ENCODE measurements around the gene DNM3. TPM values are rescaled to one million over a fixed set of nuclear protein-coding genes. Genes with fewer than 3 reads are reported as not detected.

Gene DNM3
- total and polyA plus RNA-seq, 10 of the 15 experiments (the other 5 are each of a cell fraction or from before 2014, with no cell fraction given): 0.03 to 1.5 (median 0.08) TPM; not detected in 3

DNA sequence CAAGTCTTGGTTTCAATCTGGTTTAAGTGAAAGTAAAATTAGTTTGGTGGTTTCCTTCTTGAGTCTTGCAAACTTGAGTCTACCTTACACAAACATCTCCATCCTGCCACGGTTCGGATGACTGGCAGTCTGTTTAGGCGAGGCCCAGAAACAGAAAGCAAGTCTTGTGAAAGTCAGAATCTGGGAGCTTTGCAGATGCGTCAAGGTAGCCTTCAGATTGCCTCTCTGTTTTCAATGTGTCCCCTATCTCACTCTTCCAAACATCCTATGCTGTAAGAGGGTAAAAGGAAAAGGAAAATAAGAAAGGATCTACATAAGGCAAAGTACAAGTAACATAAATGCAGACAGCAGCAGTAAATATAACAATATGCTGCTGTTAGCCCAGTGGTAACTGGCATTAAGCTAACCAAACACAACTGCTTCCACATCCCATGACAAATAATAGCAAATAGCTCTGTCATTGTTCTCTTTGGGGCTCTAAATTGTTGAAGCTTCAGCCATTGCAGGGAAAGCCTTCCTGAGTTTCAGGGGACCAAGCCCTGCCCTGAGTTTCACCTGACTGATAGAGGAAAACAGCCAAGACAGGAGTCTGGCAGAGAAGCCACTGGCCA lies 552.9 kb downstream of the DNM3 start (continued):
- TF ChIP-seq, protein P1, sequence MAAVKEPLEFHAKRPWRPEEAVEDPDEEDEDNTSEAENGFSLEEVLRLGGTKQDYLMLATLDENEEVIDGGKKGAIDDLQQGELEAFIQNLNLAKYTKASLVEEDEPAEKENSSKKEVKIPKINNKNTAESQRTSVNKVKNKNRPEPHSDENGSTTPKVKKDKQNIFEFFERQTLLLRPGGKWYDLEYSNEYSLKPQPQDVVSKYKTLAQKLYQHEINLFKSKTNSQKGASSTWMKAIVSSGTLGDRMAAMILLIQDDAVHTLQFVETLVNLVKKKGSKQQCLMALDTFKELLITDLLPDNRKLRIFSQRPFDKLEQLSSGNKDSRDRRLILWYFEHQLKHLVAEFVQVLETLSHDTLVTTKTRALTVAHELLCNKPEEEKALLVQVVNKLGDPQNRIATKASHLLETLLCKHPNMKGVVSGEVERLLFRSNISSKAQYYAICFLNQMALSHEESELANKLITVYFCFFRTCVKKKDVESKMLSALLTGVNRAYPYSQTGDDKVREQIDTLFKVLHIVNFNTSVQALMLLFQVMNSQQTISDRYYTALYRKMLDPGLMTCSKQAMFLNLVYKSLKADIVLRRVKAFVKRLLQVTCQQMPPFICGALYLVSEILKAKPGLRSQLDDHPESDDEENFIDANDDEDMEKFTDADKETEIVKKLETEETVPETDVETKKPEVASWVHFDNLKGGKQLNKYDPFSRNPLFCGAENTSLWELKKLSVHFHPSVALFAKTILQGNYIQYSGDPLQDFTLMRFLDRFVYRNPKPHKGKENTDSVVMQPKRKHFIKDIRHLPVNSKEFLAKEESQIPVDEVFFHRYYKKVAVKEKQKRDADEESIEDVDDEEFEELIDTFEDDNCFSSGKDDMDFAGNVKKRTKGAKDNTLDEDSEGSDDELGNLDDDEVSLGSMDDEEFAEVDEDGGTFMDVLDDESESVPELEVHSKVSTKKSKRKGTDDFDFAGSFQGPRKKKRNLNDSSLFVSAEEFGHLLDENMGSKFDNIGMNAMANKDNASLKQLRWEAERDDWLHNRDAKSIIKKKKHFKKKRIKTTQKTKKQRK (IDR thresholded peaks at IDR 0.05; ENCODE audit: low read depth, low read length): no peak
- TF ChIP-seq HDGF (IDR thresholded peaks at IDR 0.05): no peak

DNA sequence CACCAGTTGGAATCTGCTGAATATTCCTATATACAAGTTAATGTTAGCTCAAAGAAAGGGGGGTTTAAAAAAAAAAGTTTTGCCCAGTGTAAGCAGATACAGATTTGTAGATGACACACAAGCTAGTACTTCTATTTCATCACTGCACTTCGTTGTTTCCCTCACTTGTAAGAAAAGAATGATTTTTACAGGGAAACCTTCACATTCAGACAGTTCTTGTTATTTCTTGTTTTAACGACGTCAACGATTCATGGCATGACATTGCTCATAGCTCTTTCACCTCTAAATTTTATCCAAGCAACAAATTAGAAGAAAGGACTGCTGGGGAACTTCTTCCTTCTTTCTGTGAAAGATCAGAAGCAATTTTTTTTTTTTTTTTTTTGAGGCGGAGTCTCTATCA lies 553.5 kb downstream of the DNM3 start:
- Histone ChIP-seq H3K27me3 (replicated peaks in 1 of 2; ENCODE audit: control insufficient read depth in 2 of 2, insufficient read depth in 2 of 2, low read length in 1 of 2) (no peaks in the 10 kb centered on the region), H3K4me2 (ENCODE audit: control insufficient read depth, insufficient read depth) (peak overlapping the region; percentile 78; the same call in 1 of the 2 replicates), H3K4me1 (ENCODE audit: control insufficient read depth, insufficient read depth, low read length) (peaks cover 87% of the 10 kb centered on the region), H2AFZ (ENCODE audit: control insufficient read depth, low read depth, low read length) (no peak overlapping the region), H3K79me2 (ENCODE audit: control insufficient read depth, insufficient read depth, low read length) (no peaks in the 10 kb centered on the region), H3K9ac (ENCODE audit: control insufficient read depth, insufficient read depth, low read length) (peak overlapping the region; percentile 63; the same call in 1 of the 2 replicates), H3K27ac (ENCODE audit: control insufficient read depth, insufficient read depth) (peak overlapping the region; percentile 98), H3K36me3 (ENCODE audit: control insufficient read depth in 2 of 2, insufficient read depth in 2 of 2, low read length in 1 of 2) (no peaks in the 10 kb centered on the region), H4K20me1 (ENCODE audit: control insufficient read depth, insufficient read depth) (no peaks in the 10 kb centered on the region), H3K9me3 (replicated peaks; ENCODE audit: control insufficient read depth, insufficient read depth, low read length) (no peaks in the 10 kb centered on the region; the same call in 2 of the 3 replicates), H3K4me3 (no peak overlapping the region)
- WGBS (ENCODE audit: insufficient coverage, insufficient replicate concordance, low lambda C conversion rate, missing lambda C conversion rate): 78% methylated on average over 4 of the region's 5 CpGs
- POLR2A ChIA-PET: interaction anchor here (0.8 to 8.1 kb wide), 6 partner anchors 14 to 56 kb away, joined by 3 to 73 read pairs (median 10); no protein-coding TSS in a partner anchor
- RAD21 ChIA-PET (ENCODE audit: unreplicated experiment): interaction anchor here (0.6 to 15.1 kb wide), 17 partner anchors 9 to 391 kb away, joined by 3 to 394 read pairs (median 4); no protein-coding TSS in a partner anchor
- intact Hi-C loops (cut with micrococcal nuclease; ENCODE audit: unreplicated experiment): loop anchor here (1.0 to 5.0 kb wide), 2 partner anchors 37 to 123 kb away; no protein-coding TSS in a partner anchor
- BruUV-seq (replicated peaks): no TSS peak
- CTCF ChIA-PET: interaction anchor here (0.6 to 12.4 kb wide), 16 partner anchors 13 to 393 kb away, joined by 3 to 153 read pairs (median 3); partner anchors contain the start of gene PIGC
- ATAC-seq (no peak), FAIRE-seq (no peak), DNase-seq (ENCODE audit: low read depth, low spot score) (no peak)
- in situ Hi-C loops (cut with MboI): loop anchor here (5.0 kb wide), 3 partner anchors 53 to 308 kb away; no protein-coding TSS in a partner anchor
- SMC1A ChIA-PET (ENCODE audit: uncharacterized antibody, unreplicated experiment): interaction anchor here (0.6 to 16.5 kb wide), 20 partner anchors 16 to 1338 kb away, joined by 3 to 458 read pairs (median 4); no protein-coding TSS in a partner anchor
- TF ChIP-seq PML (IDR thresholded peaks at IDR 0.05; ENCODE audit: low read length) (no peak), MTA2 (IDR thresholded peaks at IDR 0.05; ENCODE audit: low read depth) (no peak), NRF1 (conservative IDR thresholded peaks at IDR 0.05; ENCODE audit: low read depth, low read length) (no peak), ZSCAN29 (IDR thresholded peaks at IDR 0.05) (no peak), ETV6 (conservative IDR thresholded peaks at IDR 0.05 in 1 of 2, IDR thresholded peaks at IDR 0.05 in 1 of 2; ENCODE audit: borderline replicate concordance in 1 of 2, low read depth in 1 of 2) (no peak), YBX1 (IDR thresholded peaks at IDR 0.05) (no peak), BCL11A (IDR thresholded peaks at IDR 0.05; ENCODE audit: low read depth, low read length) (no peak)
- TF ChIP-seq, protein P2, sequence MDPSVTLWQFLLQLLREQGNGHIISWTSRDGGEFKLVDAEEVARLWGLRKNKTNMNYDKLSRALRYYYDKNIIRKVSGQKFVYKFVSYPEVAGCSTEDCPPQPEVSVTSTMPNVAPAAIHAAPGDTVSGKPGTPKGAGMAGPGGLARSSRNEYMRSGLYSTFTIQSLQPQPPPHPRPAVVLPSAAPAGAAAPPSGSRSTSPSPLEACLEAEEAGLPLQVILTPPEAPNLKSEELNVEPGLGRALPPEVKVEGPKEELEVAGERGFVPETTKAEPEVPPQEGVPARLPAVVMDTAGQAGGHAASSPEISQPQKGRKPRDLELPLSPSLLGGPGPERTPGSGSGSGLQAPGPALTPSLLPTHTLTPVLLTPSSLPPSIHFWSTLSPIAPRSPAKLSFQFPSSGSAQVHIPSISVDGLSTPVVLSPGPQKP (IDR thresholded peaks at IDR 0.05; ENCODE audit: low read depth, low read length): no peak
- TF ChIP-seq, protein P3, sequence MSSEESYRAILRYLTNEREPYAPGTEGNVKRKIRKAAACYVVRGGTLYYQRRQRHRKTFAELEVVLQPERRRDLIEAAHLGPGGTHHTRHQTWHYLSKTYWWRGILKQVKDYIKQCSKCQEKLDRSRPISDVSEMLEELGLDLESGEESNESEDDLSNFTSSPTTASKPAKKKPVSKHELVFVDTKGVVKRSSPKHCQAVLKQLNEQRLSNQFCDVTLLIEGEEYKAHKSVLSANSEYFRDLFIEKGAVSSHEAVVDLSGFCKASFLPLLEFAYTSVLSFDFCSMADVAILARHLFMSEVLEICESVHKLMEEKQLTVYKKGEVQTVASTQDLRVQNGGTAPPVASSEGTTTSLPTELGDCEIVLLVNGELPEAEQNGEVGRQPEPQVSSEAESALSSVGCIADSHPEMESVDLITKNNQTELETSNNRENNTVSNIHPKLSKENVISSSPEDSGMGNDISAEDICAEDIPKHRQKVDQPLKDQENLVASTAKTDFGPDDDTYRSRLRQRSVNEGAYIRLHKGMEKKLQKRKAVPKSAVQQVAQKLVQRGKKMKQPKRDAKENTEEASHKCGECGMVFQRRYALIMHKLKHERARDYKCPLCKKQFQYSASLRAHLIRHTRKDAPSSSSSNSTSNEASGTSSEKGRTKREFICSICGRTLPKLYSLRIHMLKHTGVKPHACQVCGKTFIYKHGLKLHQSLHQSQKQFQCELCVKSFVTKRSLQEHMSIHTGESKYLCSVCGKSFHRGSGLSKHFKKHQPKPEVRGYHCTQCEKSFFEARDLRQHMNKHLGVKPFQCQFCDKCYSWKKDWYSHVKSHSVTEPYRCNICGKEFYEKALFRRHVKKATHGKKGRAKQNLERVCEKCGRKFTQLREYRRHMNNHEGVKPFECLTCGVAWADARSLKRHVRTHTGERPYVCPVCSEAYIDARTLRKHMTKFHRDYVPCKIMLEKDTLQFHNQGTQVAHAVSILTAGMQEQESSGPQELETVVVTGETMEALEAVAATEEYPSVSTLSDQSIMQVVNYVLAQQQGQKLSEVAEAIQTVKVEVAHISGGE (CRISPR knock-in tag; IDR thresholded peaks at IDR 0.05): no peak
- TF ChIP-seq, protein P4, sequence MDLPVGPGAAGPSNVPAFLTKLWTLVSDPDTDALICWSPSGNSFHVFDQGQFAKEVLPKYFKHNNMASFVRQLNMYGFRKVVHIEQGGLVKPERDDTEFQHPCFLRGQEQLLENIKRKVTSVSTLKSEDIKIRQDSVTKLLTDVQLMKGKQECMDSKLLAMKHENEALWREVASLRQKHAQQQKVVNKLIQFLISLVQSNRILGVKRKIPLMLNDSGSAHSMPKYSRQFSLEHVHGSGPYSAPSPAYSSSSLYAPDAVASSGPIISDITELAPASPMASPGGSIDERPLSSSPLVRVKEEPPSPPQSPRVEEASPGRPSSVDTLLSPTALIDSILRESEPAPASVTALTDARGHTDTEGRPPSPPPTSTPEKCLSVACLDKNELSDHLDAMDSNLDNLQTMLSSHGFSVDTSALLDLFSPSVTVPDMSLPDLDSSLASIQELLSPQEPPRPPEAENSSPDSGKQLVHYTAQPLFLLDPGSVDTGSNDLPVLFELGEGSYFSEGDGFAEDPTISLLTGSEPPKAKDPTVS (IDR thresholded peaks at IDR 0.05; ENCODE audit: low read depth, low read length): no peak

Data from GM12878 (cell line).